Epithelial cell of esophagus (primary cell): ENCODE measurements around the gene SREBF2.

ENCODE experiments used
- DNase-seq: peaks from one replicate; pipeline ENCODE4 v3.0.0; 2010; ENCODE audit warnings: low read depth
- H3K4me3 ChIP-seq: 2 replicates; pipeline ENCODE4 v1.5.1; 2011; ENCODE audit warnings: mild to moderate bottlenecking, low read length, control low read depth
- CTCF ChIP-seq: IDR thresholded peaks from 2 replicates; pipeline ENCODE4 v1.5.1; 2011; ENCODE audit warnings: low read depth, mild to moderate bottlenecking, low read length, control low read depth, inconsistent platforms; ENCODE audit not compliant: insufficient read depth; ENCODE audit errors: missing control alignments

The SREBF2 gene

GRCh38 chr22:41917375-41917902, 84.5 kb downstream of the SREBF2 start:
- DNase-seq, result no peak
- no peak overlapping the region for H3K4me3 ChIP-seq
- TF ChIP-seq CTCF, result no peak

DNA sequence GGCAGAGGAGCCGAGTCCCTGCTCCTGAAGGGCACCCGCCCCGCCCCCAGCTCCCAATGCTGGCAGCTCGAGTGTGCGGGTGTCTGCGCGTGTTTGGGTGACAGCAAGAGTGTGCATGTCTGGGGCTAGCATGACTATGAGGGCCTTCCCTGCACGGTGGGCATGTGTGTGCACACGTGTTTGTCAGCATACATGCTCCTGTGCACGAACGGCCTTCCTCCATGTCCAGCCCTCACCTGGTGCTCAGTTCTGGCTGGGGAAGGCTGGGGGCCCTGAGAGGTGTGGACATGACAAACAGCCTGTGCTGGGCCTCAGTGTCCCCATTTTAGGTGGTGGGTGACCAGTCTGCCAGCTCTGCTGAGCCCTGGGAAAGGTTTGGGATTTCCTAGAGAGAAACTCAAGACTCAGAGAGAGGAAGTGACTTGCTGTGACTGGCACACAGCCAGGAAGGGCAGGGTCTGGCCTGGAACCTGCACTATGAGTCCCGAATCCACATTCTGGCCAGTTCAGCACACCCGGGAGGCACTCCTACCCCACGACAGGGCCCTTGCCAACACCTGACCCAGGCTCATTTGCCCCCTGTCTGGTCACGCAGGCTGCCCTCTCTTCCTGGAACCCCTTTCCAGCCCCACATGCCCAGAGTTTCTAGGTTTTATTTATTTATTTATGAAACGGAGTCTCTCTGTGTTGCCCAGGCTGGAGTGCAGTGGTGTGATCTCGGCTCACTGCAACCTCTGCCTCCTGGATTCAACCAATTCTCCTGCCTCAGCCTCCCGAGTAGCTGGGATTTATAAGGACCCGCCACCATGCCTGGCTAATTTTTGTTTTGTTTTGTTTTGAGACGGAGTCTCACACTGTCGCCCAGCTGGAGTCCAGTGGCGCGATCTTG, 85.2 kb downstream of the SREBF2 start:
- peak; percentile 76 for DNase-seq

DNA sequence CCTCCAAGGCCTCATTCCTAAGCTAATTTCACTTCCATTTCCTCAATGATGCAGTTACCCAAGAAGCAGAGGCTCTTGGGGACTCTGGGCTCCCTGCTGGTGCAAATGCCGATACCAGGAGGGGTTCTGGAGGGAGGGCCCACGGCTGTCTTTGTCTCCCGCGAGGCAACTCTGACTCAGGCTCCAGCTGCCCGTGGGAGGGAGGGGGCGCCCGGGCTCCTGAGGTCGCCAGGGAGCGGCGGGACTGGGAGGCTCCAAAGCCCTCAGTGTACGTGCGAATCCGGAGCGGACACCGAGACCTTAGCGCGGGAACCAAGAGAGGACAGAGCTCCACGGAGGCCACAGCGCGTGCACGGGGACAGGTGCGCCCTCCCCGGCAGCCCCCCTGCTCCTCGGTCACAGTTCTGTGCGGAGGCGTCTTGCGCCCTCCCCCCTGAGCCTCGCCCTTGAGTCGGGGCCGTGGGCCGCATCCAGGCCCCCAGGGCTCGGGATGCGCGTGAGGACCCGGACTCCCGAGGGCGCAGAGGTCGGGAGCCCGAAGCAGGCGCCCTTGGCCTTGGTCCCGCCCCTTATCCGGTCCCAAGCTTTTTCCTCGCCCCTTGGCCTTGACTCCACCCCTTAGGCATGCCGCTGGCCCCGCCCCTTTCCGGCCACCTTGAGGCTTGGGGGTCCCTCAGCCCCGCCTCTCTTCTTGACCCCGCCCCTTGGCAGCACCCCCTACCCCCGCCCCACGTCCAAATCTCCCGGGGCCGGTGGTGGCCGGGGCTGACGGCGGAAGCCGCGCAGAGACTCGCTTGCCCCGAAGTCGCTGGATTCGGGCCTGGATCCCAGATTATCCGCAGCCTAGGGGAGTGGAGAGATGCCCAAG, 86.7 kb downstream of the SREBF2 start:
- no peak for TF ChIP-seq CTCF
- DNase-seq, result peak; percentile 39
- peak overlapping the region; percentile 41 for H3K4me3 ChIP-seq

More for the DNA sequence above, 85.2 kb downstream of the SREBF2 start:
- TF ChIP-seq CTCF, result no peak
- no peak overlapping the region for H3K4me3 ChIP-seq

DNA sequence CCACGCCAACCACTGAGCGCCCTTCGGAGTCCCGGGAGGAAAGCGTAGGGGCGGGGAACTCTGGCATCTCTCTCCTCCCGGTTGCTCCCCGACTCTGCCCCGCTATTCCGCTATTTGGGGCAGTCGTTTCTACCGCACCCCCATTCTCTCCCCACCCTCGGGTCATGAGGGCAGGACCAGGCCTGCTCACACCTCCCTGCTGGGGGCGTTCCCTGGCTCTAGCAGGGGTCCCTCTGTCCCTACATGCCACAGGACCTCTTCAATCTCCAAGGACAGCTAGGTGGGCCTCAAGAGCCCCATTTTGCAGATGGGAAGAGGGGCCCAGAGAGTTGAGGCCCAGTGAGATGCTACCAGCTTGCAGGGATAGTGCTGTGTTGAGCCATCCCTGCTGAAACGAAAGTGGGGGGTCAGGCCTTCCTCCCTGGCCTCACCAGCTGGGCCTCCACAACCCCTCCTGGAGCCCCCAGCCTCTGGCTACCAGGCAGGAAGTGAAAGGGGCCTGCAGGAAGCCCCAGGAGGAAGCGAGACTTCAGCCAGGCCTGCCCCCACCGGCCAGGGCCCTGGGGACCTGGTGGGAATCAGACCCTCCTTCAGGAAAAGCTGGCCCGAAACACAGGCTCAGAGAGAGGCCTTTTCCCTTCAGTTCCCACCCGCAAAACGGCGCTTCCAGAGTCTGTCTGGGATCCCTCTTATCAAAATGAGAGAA, 87.5 kb downstream of the SREBF2 start:
- no peak for DNase-seq
- no peak for TF ChIP-seq CTCF
- H3K4me3 ChIP-seq, result no peak overlapping the region

- no peak for DNase-seq
- TF ChIP-seq CTCF, result no peak
Observed at GRCh38 chr22:41922328-41922727, 89.4 kb downstream of the SREBF2 start.

DNA sequence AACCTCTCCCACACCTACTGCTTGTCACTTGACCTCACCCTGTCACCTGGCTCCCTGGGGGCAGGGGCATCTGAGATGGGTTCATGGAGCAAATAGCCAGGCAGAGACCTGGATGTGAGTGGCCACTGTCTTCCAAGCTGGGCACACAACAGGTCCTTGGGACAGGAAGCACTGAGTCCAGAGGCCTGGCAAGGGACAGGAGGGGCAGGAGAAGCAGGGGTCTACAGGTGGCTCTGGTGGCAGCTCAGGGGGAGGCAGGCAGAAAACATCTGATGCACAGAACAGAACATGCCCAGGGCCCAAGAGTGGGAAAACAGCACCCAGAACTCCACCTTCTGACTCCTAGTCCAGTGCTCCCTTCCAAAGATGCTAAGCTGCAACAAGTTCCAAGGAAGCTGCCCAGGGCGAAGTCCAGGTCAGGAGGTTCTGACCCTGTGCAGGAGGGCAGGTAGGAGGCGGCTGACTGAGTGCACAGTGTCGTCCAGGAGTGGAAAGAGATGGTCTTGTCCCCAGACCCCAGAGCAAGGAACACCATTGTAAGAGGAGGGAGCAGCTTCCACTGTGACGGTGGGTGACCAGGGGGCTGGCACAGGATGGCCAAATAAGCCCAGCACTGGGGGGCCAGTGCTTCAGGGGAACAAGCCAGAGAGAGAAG, 90.2 kb downstream of the SREBF2 start:
- TF ChIP-seq CTCF, result no peak
- no peak overlapping the region for H3K4me3 ChIP-seq
- no peak for DNase-seq

More at GRCh38 chr22:41922328-41922727, 89.4 kb downstream of the SREBF2 start:
- H3K4me3 ChIP-seq, result no peak overlapping the region
